ENCODE measurements around the gene OR2L5.

DNA sequence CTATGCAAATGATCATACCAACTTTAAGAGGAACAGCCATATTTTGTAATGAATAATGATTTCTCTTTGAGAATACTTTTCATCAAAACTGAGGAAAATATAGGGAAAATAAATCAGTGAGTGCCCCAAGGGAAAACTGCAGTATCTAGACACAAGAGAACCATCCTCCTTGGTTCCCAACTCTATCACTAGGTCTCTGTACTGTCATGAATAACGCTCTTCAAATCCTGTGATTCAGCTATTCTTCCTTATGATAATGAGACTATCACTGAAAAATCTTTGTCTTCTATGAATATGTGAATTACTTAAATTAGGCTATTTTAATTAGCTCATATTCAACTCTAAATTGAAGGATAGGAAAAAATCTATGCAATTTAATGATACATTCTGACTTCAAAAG, 2.3 kb downstream of the OR2L5 start:
- no peak for TF ChIP-seq POLR2A (IDR thresholded peaks at IDR 0.05; ENCODE audit: low read length)
- no peak for TF ChIP-seq GATA1 (IDR thresholded peaks at IDR 0.05; ENCODE audit: low read depth, low read length)

Measured in erythroblast (primary cell).